Neuronal stem cell (in vitro differentiated cells): ENCODE measurements around the gene KRTAP10-6.

Experiments
- DNase-seq: peaks from one replicate; pipeline ENCODE4 v3.0.0-alpha.2; 2013; ENCODE audit warnings: low spot score
- H2AFZ ChIP-seq: one replicate; pipeline ENCODE4 v1.6.1; 2013; ENCODE audit warnings: mild to moderate bottlenecking, low read length, inconsistent platforms
- H2AK5ac ChIP-seq: 2 replicates; pipeline ENCODE4 v1.6.1; 2013; ENCODE audit warnings: low read depth, mild to moderate bottlenecking, inconsistent platforms, low read length, moderate library complexity, mixed read lengths
- H2BK120ac ChIP-seq: 2 replicates; pipeline ENCODE4 v1.6.1; 2013; ENCODE audit warnings: low read depth, mild to moderate bottlenecking, inconsistent platforms, low read length, moderate library complexity, mixed read lengths
- H2BK12ac ChIP-seq: one replicate; pipeline ENCODE4 v1.6.1; 2013; ENCODE audit warnings: low read length, inconsistent platforms
- H2BK15ac ChIP-seq: 2 replicates; pipeline ENCODE4 v1.6.1; 2013; ENCODE audit warnings: mild to moderate bottlenecking, low read length, inconsistent platforms, mixed read lengths
- H2BK5ac ChIP-seq: one replicate; pipeline ENCODE4 v1.6.1; 2013; ENCODE audit warnings: inconsistent platforms, mild to moderate bottlenecking, low read length, moderate library complexity
- H3K14ac ChIP-seq: one replicate; pipeline ENCODE4 v1.6.1; 2013; ENCODE audit warnings: low read length, inconsistent platforms
- H3K18ac ChIP-seq: 2 replicates; pipeline ENCODE4 v1.6.1; 2013; ENCODE audit warnings: low read length, inconsistent platforms
- H3K23ac ChIP-seq: 2 replicates; pipeline ENCODE4 v1.6.1; 2013; ENCODE audit warnings: low read depth, mild to moderate bottlenecking, mixed read lengths, low read length, inconsistent platforms; ENCODE audit not compliant: poor library complexity
- H3K27ac ChIP-seq: replicated peaks from 3 replicates; pipeline ENCODE4 v1.5.1; 2013; ENCODE audit warnings: low read length, inconsistent platforms
- H3K27me3 ChIP-seq, 3 experiments: 2 replicates each; pipeline ENCODE4 v1.6.1; 2013; ENCODE audit warnings: low read length in 3 of 3, mild to moderate bottlenecking in 2 of 3, inconsistent platforms in 1 of 3, low read depth in 1 of 3, mixed read lengths in 1 of 3, moderate library complexity in 1 of 3; ENCODE audit not compliant: control insufficient read depth in 3 of 3, insufficient read depth in 3 of 3
- H3K36me3 ChIP-seq, 2 donors: replicated peaks in 1 of 2; 2 replicates each; pipeline ENCODE4 v1.6.1; 2013; ENCODE audit warnings: low read length in 2 of 2; ENCODE audit not compliant: control insufficient read depth in 2 of 2, insufficient read depth in 2 of 2
- H3K4ac ChIP-seq: 2 replicates; pipeline ENCODE4 v1.6.1; 2013; ENCODE audit warnings: inconsistent platforms, mild to moderate bottlenecking, low read length, moderate library complexity
- H3K4me1 ChIP-seq, 2 donors: 1 replicate in 1 of 2; 2 replicates in 1 of 2; pipeline ENCODE4 v1.6.1; 2013; ENCODE audit warnings: low read length in 2 of 2, low read depth in 1 of 2; ENCODE audit not compliant: control insufficient read depth in 2 of 2, insufficient read depth in 1 of 2
- H3K4me2 ChIP-seq: one replicate; pipeline ENCODE4 v1.6.1; 2013; ENCODE audit warnings: mild to moderate bottlenecking, low read length, inconsistent platforms; ENCODE audit not compliant: insufficient read depth, poor library complexity, severe bottlenecking
- H3K4me3 ChIP-seq, 2 donors: 2 replicates each; pipeline ENCODE4 v1.5.1; 2013; ENCODE audit warnings: low read length in 2 of 2, mild to moderate bottlenecking in 2 of 2, inconsistent platforms in 1 of 2, moderate library complexity in 1 of 2
- H3K79me1 ChIP-seq: one replicate; pipeline ENCODE4 v1.6.1; 2013; ENCODE audit warnings: low read depth, mild to moderate bottlenecking, inconsistent platforms, low read length, moderate library complexity
- H3K9ac ChIP-seq: one replicate; pipeline ENCODE4 v1.6.1; 2013; ENCODE audit warnings: mild to moderate bottlenecking, low read depth, low read length, inconsistent platforms; ENCODE audit not compliant: poor library complexity
- H3K9me3 ChIP-seq, 2 donors: replicated peaks in 1 of 2; 2 replicates each; pipeline versions ENCODE3 to v1.6.1; 2013; ENCODE audit warnings: low read length in 2 of 2, mild to moderate bottlenecking in 2 of 2, inconsistent platforms in 1 of 2, low read depth in 1 of 2, mixed read lengths in 1 of 2, moderate library complexity in 1 of 2; ENCODE audit not compliant: control insufficient read depth in 2 of 2, insufficient read depth in 1 of 2
- H4K8ac ChIP-seq: one replicate; pipeline ENCODE4 v1.6.1; 2013; ENCODE audit warnings: low read depth, mild to moderate bottlenecking, inconsistent platforms, low read length, moderate library complexity
- H4K91ac ChIP-seq: one replicate; pipeline ENCODE4 v1.6.1; 2013; ENCODE audit warnings: low read length, low read depth, mild to moderate bottlenecking, inconsistent platforms; ENCODE audit not compliant: poor library complexity
- WGBS, 2 donors: extraction: QIAGEN DNeasy Blood & Tissue Kit; methylation state at CpG; one replicate each; pipeline ENCODE4 v1.1.7; 2013; ENCODE audit warnings: missing lambda C conversion rate in 2 of 2, mixed read lengths in 1 of 2; ENCODE audit not compliant: insufficient read length in 2 of 2, insufficient replicate concordance in 1 of 2; ENCODE audit errors: extremely low coverage in 2 of 2; 5-methylcytosine and 5-hydroxymethylcytosine counted together

The KRTAP10-6 gene

GRCh38 chr21:44571844-44572782 is 20.2 kb downstream of the KRTAP10-6 start:
- Histone ChIP-seq H2BK5ac (no peak overlapping the region), H3K4me3 (no peak overlapping the region), H3K27ac (no peak overlapping the region), H4K91ac (no peak overlapping the region), H2AK5ac (peak overlapping the region; percentile 6), H2AFZ (no peak overlapping the region), H3K9me3 (peaks cover 8 to 13% of the 10 kb centered on the region in 2 donors), H3K4ac (no peak overlapping the region), H3K18ac (peak overlapping the region; percentile 9), H3K14ac (no peak overlapping the region), H3K4me2 (no peak overlapping the region), H3K9ac (no peak overlapping the region), H2BK12ac (no peak overlapping the region), H3K79me1 (no peaks in the 10 kb centered on the region), H2BK15ac (peak overlapping the region; percentile 50), H3K27me3 (no peaks in the 10 kb centered on the region), H3K36me3 (no peaks in the 10 kb centered on the region), H2BK120ac (no peak overlapping the region), H4K8ac (no peak overlapping the region), H3K23ac (no peak overlapping the region), H3K4me1 (peaks cover 0 to 5% of the 10 kb centered on the region in 2 donors)
- no CpG with 5 or more reads among the region's 40 CpGs for WGBS, 2 donors
- DNase-seq: no peak

GRCh38 chr21:44571296-44571695 is 21.0 kb downstream of the KRTAP10-6 start:
- Histone ChIP-seq H2BK5ac (no peak overlapping the region), H2BK12ac (no peak overlapping the region), H2AK5ac (no peak overlapping the region), H3K18ac (no peak overlapping the region), H3K9me3 (peaks cover 5 to 10% of the 10 kb centered on the region in 2 donors), H3K27ac (no peak overlapping the region), H3K4me1 (peaks cover 0 to 5% of the 10 kb centered on the region in 2 donors), H2BK15ac (no peak overlapping the region), H3K4ac (no peak overlapping the region), H2AFZ (no peak overlapping the region), H3K4me2 (no peak overlapping the region), H3K4me3 (no peak overlapping the region), H3K27me3 (no peaks in the 10 kb centered on the region), H2BK120ac (no peak overlapping the region), H3K79me1 (no peaks in the 10 kb centered on the region), H3K14ac (no peak overlapping the region), H3K9ac (no peak overlapping the region), H3K36me3 (no peaks in the 10 kb centered on the region), H3K23ac (no peak overlapping the region), H4K91ac (no peak overlapping the region), H4K8ac (no peak overlapping the region)
- DNase-seq: no peak
- WGBS, 2 donors: no CpG with 5 or more reads among the region's 4 CpGs

GRCh38 chr21:44569861-44570517 is 22.3 kb downstream of the KRTAP10-6 start:
- Histone ChIP-seq H3K18ac (peak overlapping the region; percentile 35), H3K79me1 (no peaks in the 10 kb centered on the region), H3K23ac (no peak overlapping the region), H2AK5ac (peak overlapping the region; percentile 60), H2BK15ac (no peak overlapping the region), H2AFZ (no peak overlapping the region), H2BK5ac (no peak overlapping the region), H4K91ac (no peak overlapping the region), H3K9me3 (peaks cover 4 to 10% of the 10 kb centered on the region in 2 donors), H4K8ac (no peak overlapping the region), H2BK12ac (no peak overlapping the region), H3K14ac (no peak overlapping the region), H3K27ac (no peak overlapping the region), H3K9ac (no peak overlapping the region), H3K36me3 (no peaks in the 10 kb centered on the region), H3K27me3 (no peaks in the 10 kb centered on the region), H3K4me3 (peak overlapping the region in 1 of 2 donors; percentile 24), H2BK120ac (no peak overlapping the region), H3K4me1 (peaks cover 0 to 5% of the 10 kb centered on the region in 2 donors), H3K4ac (no peak overlapping the region), H3K4me2 (no peak overlapping the region)
- WGBS, 2 donors: no CpG with 5 or more reads among the region's 12 CpGs
- no peak for DNase-seq
